K562 (cell line): ENCODE results near the gene ZBTB49. TPM values are rescaled to one million over a fixed set of nuclear protein-coding genes. Genes with fewer than 3 reads are reported as not detected.
A peak's percentile ranks its signal among the peaks of the same experiment; 100 is the strongest.

Source experiments
- BRCA1 ChIP-seq, 2 experiments: fragments of 450-650 bp in 1 of 2; sonication (generic) in 1 of 2; formaldehyde crosslinking in 1 of 2; IDR thresholded peaks; 2 replicates each; pipeline versions ENCODE4 v1.5.0 to v1.6.1; 2017 to 2020; ENCODE audit warnings: mild to moderate bottlenecking in 1 of 2, missing genetic modification reagents in 1 of 2
- CBX3 ChIP-seq, 2 experiments: IDR thresholded peaks; 1 replicate in 1 of 2; 2 replicates in 1 of 2; pipeline ENCODE4 v1.6.1; 2012; ENCODE audit warnings: inconsistent platforms in 2 of 2, low read length in 2 of 2, borderline replicate concordance in 1 of 2, control low read depth in 1 of 2
- CEBPB ChIP-seq: fragments of 450-650 bp; IDR thresholded peaks from 2 replicates; pipeline ENCODE4 v1.6.1; 2016; ENCODE audit warnings: missing genetic modification characterization, missing compliant biosample characterization
- CREB3 ChIP-seq: fragments of 450-650 bp; conservative IDR thresholded peaks from 2 replicates; pipeline ENCODE4 v1.6.1; 2016; ENCODE audit warnings: missing genetic modification characterization, low read depth, mild to moderate bottlenecking, missing compliant biosample characterization, moderate library complexity
- HMBOX1 ChIP-seq: sonication (generic); IDR thresholded peaks from 2 replicates; pipeline ENCODE4 v1.6.1; 2016
- LARP7 ChIP-seq: fragments of 450-650 bp; IDR thresholded peaks from 2 replicates; pipeline ENCODE4 v1.6.1; 2016
- PCBP2 ChIP-seq: fragments of 200-400 bp; formaldehyde crosslinking; IDR thresholded peaks from 2 replicates; pipeline ENCODE4 v1.6.1; 2018; ENCODE audit warnings: low read length, low read depth, mild to moderate bottlenecking, moderate library complexity; ENCODE audit not compliant: poor library complexity, severe bottlenecking
- POLR2G ChIP-seq: fragments of 200-400 bp; formaldehyde crosslinking; IDR thresholded peaks from 2 replicates; pipeline ENCODE4 v1.6.1; 2017; ENCODE audit warnings: low read depth, mild to moderate bottlenecking, antibody characterized with exemption, low read length, moderate library complexity
- RNF2 ChIP-seq: sonication (generic); IDR thresholded peaks from 2 replicates; pipeline ENCODE4 v1.6.1; 2016
- SMC3 ChIP-seq: conservative IDR thresholded peaks from 2 replicates; pipeline ENCODE4 v1.6.1; 2011; ENCODE audit warnings: low read depth, low read length, improper control_type of control experiment; ENCODE audit not compliant: insufficient read depth
- SNIP1 ChIP-seq: fragments of 450-650 bp; IDR thresholded peaks from 2 replicates; pipeline ENCODE4 v1.7.1; 2017; ENCODE audit warnings: low read depth, mild to moderate bottlenecking
- SP1 ChIP-seq: sonication (generic); formaldehyde crosslinking; IDR thresholded peaks from 2 replicates; pipeline ENCODE4 v1.8.1; 2022; ENCODE audit warnings: mild to moderate bottlenecking, missing genetic modification reagents
- SPI1 ChIP-seq: IDR thresholded peaks from 2 replicates; pipeline ENCODE4 v1.6.1; 2011; ENCODE audit warnings: low read depth, low read length, control low read depth, borderline replicate concordance
- SRSF3 ChIP-seq: fragments of 200-400 bp; formaldehyde crosslinking; IDR thresholded peaks from 2 replicates; pipeline ENCODE4 v1.6.1; 2016; ENCODE audit warnings: mild to moderate bottlenecking, low read length, moderate library complexity; ENCODE audit not compliant: insufficient read depth
- TRIM28 ChIP-seq: fragments of 450-650 bp; IDR thresholded peaks from 2 replicates; pipeline ENCODE4 v1.6.1; 2017
- ZC3H4 ChIP-seq: sonication (generic); formaldehyde crosslinking; IDR thresholded peaks from 2 replicates; pipeline ENCODE4 v1.9.0; 2021; ENCODE audit warnings: missing genetic modification reagents, borderline replicate concordance
- ZKSCAN1 ChIP-seq: fragments of 150-350 bp; IDR thresholded peaks from 2 replicates; pipeline ENCODE4 v1.6.1; 2016; ENCODE audit warnings: low read depth, low read length
- ZNF133 ChIP-seq: fragments of 250-450 bp; sonication (Bioruptor Pico); IDR thresholded peaks from 2 replicates; pipeline ENCODE4 v1.4.0; 2020; ENCODE audit warnings: mild to moderate bottlenecking
- ZNF143 ChIP-seq: sonication (generic); formaldehyde crosslinking; IDR thresholded peaks from 2 replicates; pipeline ENCODE4 v1.9.0; 2022; ENCODE audit warnings: mild to moderate bottlenecking, missing genetic modification reagents
- ZNF589 ChIP-seq: fragments of 200-800 bp; sonication (Bioruptor generic); IDR thresholded peaks from 2 replicates; pipeline ENCODE4 v1.6.1; 2016; ENCODE audit warnings: low read depth, missing genetic modification characterization, missing compliant biosample characterization
- ZNF695 ChIP-seq: fragments of 450-650 bp; formaldehyde crosslinking; IDR thresholded peaks from 2 replicates; pipeline ENCODE4 v1.4.0; 2020; ENCODE audit warnings: mild to moderate bottlenecking, moderate library complexity
- ZNF766 ChIP-seq: fragments of 200-800 bp; sonication (Bioruptor generic); conservative IDR thresholded peaks from 2 replicates; pipeline ENCODE4 v1.6.1; 2016; ENCODE audit warnings: missing genetic modification characterization, missing compliant biosample characterization
- polyA plus RNA-seq, 8 experiments: library from polyadenylated mRNA; depleted of rRNA in 4 of 8; stranded (reverse) in 5 of 8; unstranded in 3 of 8; fragments of >200 nt; fragmentation: Nextera tagmentation in 2 of 8; fragmentation: Illumina TruSeq in 1 of 8; extraction: Ambion mirVana in 2 of 8; extraction: Trizol in 1 of 8; gene quantifications; 2 replicates each; pipeline versions ENCODE4 v1.2.1 to v1.2.3, GENCODE V29; 2011 to 2014; ENCODE audit warnings: inconsistent platforms in 1 of 8, missing spikeins in 1 of 8
- total RNA-seq, 7 experiments: library from RNA; depleted of rRNA in 6 of 7; stranded (reverse); fragments of >200 nt in 6 of 7; fragmentation: Illumina TruSeq in 2 of 7; extraction: Trizol in 2 of 7; gene quantifications; 2 replicates each; pipeline versions ENCODE4 v1.2.1 to v1.2.3, GENCODE V29; 2011 to 2021; ENCODE audit warnings: low replicate concordance in 1 of 7
- TF ChIP-seq, protein P1 (sequence below): sonication (generic); formaldehyde crosslinking; IDR thresholded peaks from 2 replicates; pipeline ENCODE4 v1.4.0; 2020; ENCODE audit warnings: mild to moderate bottlenecking, missing genetic modification reagents
- TF ChIP-seq, protein P2 (sequence below): sonication (generic); formaldehyde crosslinking; IDR thresholded peaks from 2 replicates; pipeline ENCODE4 v1.8.1; 2023; ENCODE audit warnings: mild to moderate bottlenecking, missing genetic modification reagents

Gene ZBTB49
- total and polyA plus RNA-seq, 9 of the 15 experiments (the other 6 are each of a cell fraction or from before 2014, with no cell fraction given) = 0.49 to 8.0 (median 4.2) TPM

DNA sequence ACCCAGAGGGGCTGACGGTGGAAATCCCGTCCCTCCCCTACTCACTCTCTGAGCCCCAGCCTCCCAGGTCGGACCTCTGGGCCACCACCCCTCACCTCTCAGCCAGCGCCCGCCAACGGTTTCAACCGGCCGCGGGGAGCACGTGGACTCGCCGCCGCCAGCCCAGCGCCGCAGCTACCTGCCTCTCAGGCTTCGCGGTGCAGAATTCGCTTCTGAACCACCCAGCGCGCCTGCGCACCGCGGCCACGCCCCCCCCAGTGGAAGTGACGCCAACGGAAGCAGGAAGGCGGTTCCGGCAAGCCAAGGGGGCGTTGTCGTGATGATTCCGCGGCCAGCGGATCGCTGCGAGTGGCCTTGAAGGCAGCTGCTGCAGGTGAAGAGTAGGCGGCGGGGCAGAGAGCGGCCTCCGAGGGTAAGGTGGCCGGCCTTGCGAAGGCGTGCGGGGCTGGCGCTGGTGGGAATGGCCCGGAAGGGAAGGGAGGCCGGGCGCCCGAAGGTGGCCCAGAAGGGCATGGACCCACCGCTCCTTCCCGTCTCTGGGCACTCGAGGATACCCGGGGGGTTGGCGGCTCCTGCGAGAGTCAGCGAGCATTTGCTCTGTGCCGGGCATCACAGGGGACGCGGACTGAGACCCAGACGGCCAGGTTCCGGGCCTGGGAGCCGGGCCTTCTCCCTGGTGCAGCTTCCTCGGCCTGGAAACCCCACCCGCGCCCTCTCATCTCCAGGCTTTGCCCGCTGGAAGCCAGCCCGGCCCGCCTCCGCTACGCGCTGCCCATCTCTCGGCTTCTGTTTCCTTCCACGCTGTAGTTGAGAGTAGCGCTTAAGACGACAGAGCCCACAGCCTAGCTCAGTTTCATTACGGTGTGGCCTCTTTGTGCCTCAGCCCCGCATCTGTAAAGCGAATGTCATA lies at the start of gene ZBTB49, which contains the start of gene LYAR (continued):
- TF ChIP-seq BRCA1 (IDR thresholded peaks at IDR 0.05) (no peak), BRCA1 (CRISPR knock-in tag; IDR thresholded peaks at IDR 0.05) (no peak), ZNF589 (CRISPR knock-in tag) (no peak), SNIP1 (no peak), POLR2G (peak; percentile 94), ZKSCAN1 (no peak), SPI1 (no peak), ZC3H4 (CRISPR knock-in tag) (no peak), HMBOX1 (no peak), CBX3 (IDR thresholded peaks at IDR 0.05; ENCODE audit: borderline replicate concordance in 1 of 2, low read length in 2 of 2) (no peak), CEBPB (tag) (no peak), ZNF143 (CRISPR knock-in tag) (no peak), RNF2 (peak; percentile 36; the same call in 1 of the 2 replicates), ZNF133 (CRISPR knock-in tag) (no peak), ZNF695 (CRISPR knock-in tag) (no peak), LARP7 (no peak), ZNF766 (CRISPR knock-in tag) (no peak), CREB3 (tag) (no peak), SP1 (CRISPR knock-in tag) (peak; percentile 83), PCBP2 (no peak), TRIM28 (no peak), SRSF3 (no peak), SMC3 (no peak)
- TF ChIP-seq, protein P1, sequence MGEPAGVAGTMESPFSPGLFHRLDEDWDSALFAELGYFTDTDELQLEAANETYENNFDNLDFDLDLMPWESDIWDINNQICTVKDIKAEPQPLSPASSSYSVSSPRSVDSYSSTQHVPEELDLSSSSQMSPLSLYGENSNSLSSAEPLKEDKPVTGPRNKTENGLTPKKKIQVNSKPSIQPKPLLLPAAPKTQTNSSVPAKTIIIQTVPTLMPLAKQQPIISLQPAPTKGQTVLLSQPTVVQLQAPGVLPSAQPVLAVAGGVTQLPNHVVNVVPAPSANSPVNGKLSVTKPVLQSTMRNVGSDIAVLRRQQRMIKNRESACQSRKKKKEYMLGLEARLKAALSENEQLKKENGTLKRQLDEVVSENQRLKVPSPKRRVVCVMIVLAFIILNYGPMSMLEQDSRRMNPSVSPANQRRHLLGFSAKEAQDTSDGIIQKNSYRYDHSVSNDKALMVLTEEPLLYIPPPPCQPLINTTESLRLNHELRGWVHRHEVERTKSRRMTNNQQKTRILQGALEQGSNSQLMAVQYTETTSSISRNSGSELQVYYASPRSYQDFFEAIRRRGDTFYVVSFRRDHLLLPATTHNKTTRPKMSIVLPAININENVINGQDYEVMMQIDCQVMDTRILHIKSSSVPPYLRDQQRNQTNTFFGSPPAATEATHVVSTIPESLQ (CRISPR knock-in tag) = no peak
- TF ChIP-seq, protein P2, sequence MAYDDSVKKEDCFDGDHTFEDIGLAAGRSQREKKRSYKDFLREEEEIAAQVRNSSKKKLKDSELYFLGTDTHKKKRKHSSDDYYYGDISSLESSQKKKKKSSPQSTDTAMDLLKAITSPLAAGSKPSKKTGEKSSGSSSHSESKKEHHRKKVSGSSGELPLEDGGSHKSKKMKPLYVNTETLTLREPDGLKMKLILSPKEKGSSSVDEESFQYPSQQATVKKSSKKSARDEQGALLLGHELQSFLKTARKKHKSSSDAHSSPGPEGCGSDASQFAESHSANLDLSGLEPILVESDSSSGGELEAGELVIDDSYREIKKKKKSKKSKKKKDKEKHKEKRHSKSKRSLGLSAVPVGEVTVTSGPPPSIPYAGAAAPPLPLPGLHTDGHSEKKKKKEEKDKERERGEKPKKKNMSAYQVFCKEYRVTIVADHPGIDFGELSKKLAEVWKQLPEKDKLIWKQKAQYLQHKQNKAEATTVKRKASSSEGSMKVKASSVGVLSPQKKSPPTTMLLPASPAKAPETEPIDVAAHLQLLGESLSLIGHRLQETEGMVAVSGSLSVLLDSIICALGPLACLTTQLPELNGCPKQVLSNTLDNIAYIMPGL = no peak
